ENCODE measurements around the gene OR1I1. TPM values are rescaled to one million over a fixed set of nuclear protein-coding genes. Genes with fewer than 3 reads are reported as not detected.
A peak's percentile ranks its signal among the peaks of the same experiment; 100 is the strongest.

OR1I1 gene, protein sequence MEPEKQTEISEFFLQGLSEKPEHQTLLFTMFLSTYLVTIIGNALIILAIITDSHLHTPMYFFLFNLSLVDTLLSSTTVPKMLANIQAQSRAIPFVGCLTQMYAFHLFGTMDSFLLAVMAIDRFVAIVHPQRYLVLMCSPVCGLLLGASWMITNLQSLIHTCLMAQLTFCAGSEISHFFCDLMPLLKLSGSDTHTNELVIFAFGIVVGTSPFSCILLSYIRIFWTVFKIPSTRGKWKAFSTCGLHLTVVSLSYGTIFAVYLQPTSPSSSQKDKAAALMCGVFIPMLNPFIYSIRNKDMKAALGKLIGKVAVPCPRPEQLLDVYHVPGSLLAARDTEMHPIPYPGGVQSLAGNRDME
- total RNA-seq (not detected), polyA plus RNA-seq (ENCODE audit: insufficient read depth in 1 of 8, insufficient read length in 8 of 8, low replicate concordance in 1 of 8) (under 1 TPM in 4 of 8 donors, not detected in 4; 0.04 to 0.19 (median 0.05) TPM)
- long read RNA-seq, donor 1: 0 reads
- long read RNA-seq, donor 2: 0 reads
- long read RNA-seq, donor 3: 0 reads
- long read RNA-seq, donor 4: 0 reads
- long read RNA-seq, donor 5: 0 reads
- long read RNA-seq, donor 6: 0 reads
- long read RNA-seq, donor 7: 0 reads
- long read RNA-seq, donor 8: 0 reads
- long read RNA-seq, donor 9: 0 reads
- long read RNA-seq, donor 10: 0 reads
- long read RNA-seq, donor 11: 0 reads

GRCh38 chr19:15081911-15082310, at the start of gene OR1I1:
Gene OR1I1, plus strand, starts transcription at chr19:15082211. Its CDS starts 4,855 bp downstream, at chr19:15087066.
- no peaks in the 10 kb centered on the region for H3K36me3 ChIP-seq (ENCODE audit: control insufficient read depth, insufficient read depth, low read length)
- H3K27me3 ChIP-seq (ENCODE audit: control insufficient read depth, insufficient read depth, low read length): peaks cover 8% of the 10 kb centered on the region
- 40% methylated on average over 1 of the region's 6 CpGs for WGBS (ENCODE audit: insufficient coverage)
- H3K27ac ChIP-seq (ENCODE audit: low read length): no peak within 1 kb of the TSS
- DNase-seq: no peak
- H3K9me3 ChIP-seq (replicated peaks; ENCODE audit: control insufficient read depth, low read depth, low read length): no peaks in the 10 kb centered on the region
- H3K4me1 ChIP-seq (ENCODE audit: control insufficient read depth, insufficient read depth, low read length): no peaks in the 10 kb centered on the region
- no peak within 1 kb of the TSS for H3K4me3 ChIP-seq (ENCODE audit: low read length)

GRCh38 chr19:15035795-15036311, 46.2 kb upstream of the OR1I1 start:
- no peak overlapping the region for H3K4me3 ChIP-seq (ENCODE audit: low read length)
- DNase-seq: no peak
- H3K4me1 ChIP-seq (ENCODE audit: control insufficient read depth, insufficient read depth, low read length): no peaks in the 10 kb centered on the region
- no peak overlapping the region for H3K27ac ChIP-seq (ENCODE audit: low read length)
- no peaks in the 10 kb centered on the region for H3K36me3 ChIP-seq (ENCODE audit: control insufficient read depth, insufficient read depth, low read length)
- no peaks in the 10 kb centered on the region for H3K9me3 ChIP-seq (replicated peaks; ENCODE audit: control insufficient read depth, low read depth, low read length)
- no CpG with 5 or more reads among the region's 1 CpG for WGBS (ENCODE audit: insufficient coverage)
- H3K27me3 ChIP-seq (ENCODE audit: control insufficient read depth, insufficient read depth, low read length): no peaks in the 10 kb centered on the region

DNA sequence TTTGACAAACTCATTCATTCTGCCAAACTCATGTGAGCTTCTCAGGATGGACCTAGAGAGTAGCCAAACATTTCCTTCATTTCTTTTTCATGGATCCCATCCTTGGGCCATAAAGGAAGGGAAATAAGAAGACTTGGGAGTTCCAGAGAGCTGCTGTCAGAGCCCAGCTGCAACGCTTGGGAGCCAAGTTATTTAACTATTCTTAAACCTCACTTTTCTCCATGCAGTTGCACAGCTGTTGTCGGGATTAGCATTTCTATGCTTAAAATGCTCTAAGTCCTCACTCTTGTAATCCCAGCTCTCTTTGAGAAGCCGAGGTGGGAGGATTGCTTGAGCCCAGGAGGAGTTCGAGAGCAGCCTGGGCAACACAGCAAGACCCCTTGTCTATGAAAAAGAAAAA, 44.4 kb upstream of the OR1I1 start:
- 33% methylated on average over 1 of the region's 4 CpGs for WGBS (ENCODE audit: insufficient coverage)
- no peaks in the 10 kb centered on the region for H3K9me3 ChIP-seq (replicated peaks; ENCODE audit: control insufficient read depth, low read depth, low read length)
- no peaks in the 10 kb centered on the region for H3K36me3 ChIP-seq (ENCODE audit: control insufficient read depth, insufficient read depth, low read length)
- H3K4me1 ChIP-seq (ENCODE audit: control insufficient read depth, insufficient read depth, low read length): no peaks in the 10 kb centered on the region
- no peak overlapping the region for H3K4me3 ChIP-seq (ENCODE audit: low read length)
- H3K27me3 ChIP-seq (ENCODE audit: control insufficient read depth, insufficient read depth, low read length): no peaks in the 10 kb centered on the region
- H3K27ac ChIP-seq (ENCODE audit: low read length): no peak overlapping the region
- DNase-seq: peak; percentile 98

GRCh38 chr19:15038294-15038693, 43.7 kb upstream of the OR1I1 start:
- 0% methylated on average over 1 of the region's 3 CpGs for WGBS (ENCODE audit: insufficient coverage)
- no peak overlapping the region for H3K27ac ChIP-seq (ENCODE audit: low read length)
- peak; percentile 98 for DNase-seq
- H3K27me3 ChIP-seq (ENCODE audit: control insufficient read depth, insufficient read depth, low read length): no peaks in the 10 kb centered on the region
- no peaks in the 10 kb centered on the region for H3K4me1 ChIP-seq (ENCODE audit: control insufficient read depth, insufficient read depth, low read length)
- no peak overlapping the region for H3K4me3 ChIP-seq (ENCODE audit: low read length)
- no peaks in the 10 kb centered on the region for H3K9me3 ChIP-seq (replicated peaks; ENCODE audit: control insufficient read depth, low read depth, low read length)
- H3K36me3 ChIP-seq (ENCODE audit: control insufficient read depth, insufficient read depth, low read length): no peaks in the 10 kb centered on the region

- no peaks in the 10 kb centered on the region for H3K27me3 ChIP-seq (ENCODE audit: control insufficient read depth, insufficient read depth, low read length)
- H3K36me3 ChIP-seq (ENCODE audit: control insufficient read depth, insufficient read depth, low read length): no peaks in the 10 kb centered on the region
- no peaks in the 10 kb centered on the region for H3K4me1 ChIP-seq (ENCODE audit: control insufficient read depth, insufficient read depth, low read length)
- no peak for DNase-seq
- no peaks in the 10 kb centered on the region for H3K9me3 ChIP-seq (replicated peaks; ENCODE audit: control insufficient read depth, low read depth, low read length)
- no peak overlapping the region for H3K4me3 ChIP-seq (ENCODE audit: low read length)
- 86% methylated on average over 1 of the region's 1 CpG for WGBS (ENCODE audit: insufficient coverage)
- no peak overlapping the region for H3K27ac ChIP-seq (ENCODE audit: low read length)
These were observed 40.0 kb upstream of the OR1I1 start for GRCh38 chr19:15042003-15042402.

GRCh38 chr19:15042826-15043225, 39.2 kb upstream of the OR1I1 start:
- Histone ChIP-seq H3K4me3 (ENCODE audit: low read length) (no peak overlapping the region), H3K36me3 (ENCODE audit: control insufficient read depth, insufficient read depth, low read length) (no peaks in the 10 kb centered on the region), H3K9me3 (replicated peaks; ENCODE audit: control insufficient read depth, low read depth, low read length) (no peaks in the 10 kb centered on the region), H3K27me3 (ENCODE audit: control insufficient read depth, insufficient read depth, low read length) (no peaks in the 10 kb centered on the region), H3K4me1 (ENCODE audit: control insufficient read depth, insufficient read depth, low read length) (no peaks in the 10 kb centered on the region), H3K27ac (ENCODE audit: low read length) (no peak overlapping the region)
- WGBS (ENCODE audit: insufficient coverage): 80% methylated on average over 1 of the region's 2 CpGs
- no peak for DNase-seq

DNA sequence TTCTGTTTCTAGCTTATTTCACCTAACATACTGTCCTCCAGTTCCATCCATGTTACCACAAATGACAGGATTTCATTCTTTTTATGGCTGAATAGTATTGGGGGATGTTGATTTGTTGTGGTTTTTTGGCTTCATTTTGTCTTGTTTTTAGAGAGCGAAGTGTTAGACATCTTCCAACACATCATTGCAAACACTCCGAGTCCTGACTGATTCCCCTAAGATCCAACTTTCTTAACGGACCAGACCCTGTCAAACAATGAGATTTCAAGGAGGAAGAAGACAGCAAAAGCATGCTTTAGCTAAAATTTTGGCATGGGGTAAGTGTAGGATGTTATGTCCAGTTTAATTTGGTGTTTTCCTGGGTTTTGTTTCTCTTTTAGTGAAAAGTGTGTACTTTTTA, 36.5 kb upstream of the OR1I1 start:
- Histone ChIP-seq H3K27me3 (ENCODE audit: control insufficient read depth, insufficient read depth, low read length) (no peaks in the 10 kb centered on the region), H3K4me3 (ENCODE audit: low read length) (no peak overlapping the region), H3K9me3 (replicated peaks; ENCODE audit: control insufficient read depth, low read depth, low read length) (no peaks in the 10 kb centered on the region), H3K36me3 (ENCODE audit: control insufficient read depth, insufficient read depth, low read length) (no peaks in the 10 kb centered on the region), H3K27ac (ENCODE audit: low read length) (no peak overlapping the region), H3K4me1 (ENCODE audit: control insufficient read depth, insufficient read depth, low read length) (no peaks in the 10 kb centered on the region)
- DNase-seq: peak; percentile 78
- WGBS (ENCODE audit: insufficient coverage): no CpG with 5 or more reads among the region's 3 CpGs

DNA sequence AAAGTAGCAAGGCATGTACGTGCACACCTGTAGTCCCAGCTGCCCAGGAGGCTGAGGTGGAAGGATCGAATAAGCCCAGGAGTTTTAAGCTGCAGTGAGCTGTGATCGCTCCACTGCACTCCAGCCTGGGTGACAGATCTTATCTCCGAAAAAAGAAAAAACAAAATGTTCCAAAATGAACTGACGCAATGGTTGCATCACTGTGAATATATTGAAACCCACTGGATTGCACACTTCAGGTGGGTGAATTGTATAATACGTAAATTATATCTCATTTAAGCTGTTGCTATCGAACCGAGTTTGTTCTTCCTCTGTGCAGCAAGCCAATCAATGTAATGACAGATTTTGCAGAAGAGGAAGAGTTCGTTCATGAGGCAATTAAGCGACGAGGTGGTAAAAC, 34.3 kb upstream of the OR1I1 start:
- no peak overlapping the region for H3K27ac ChIP-seq (ENCODE audit: low read length)
- DNase-seq: no peak
- no peaks in the 10 kb centered on the region for H3K9me3 ChIP-seq (replicated peaks; ENCODE audit: control insufficient read depth, low read depth, low read length)
- no peaks in the 10 kb centered on the region for H3K36me3 ChIP-seq (ENCODE audit: control insufficient read depth, insufficient read depth, low read length)
- H3K4me3 ChIP-seq (ENCODE audit: low read length): no peak overlapping the region
- WGBS (ENCODE audit: insufficient coverage): 82% methylated on average over 6 of the region's 11 CpGs
- no peaks in the 10 kb centered on the region for H3K27me3 ChIP-seq (ENCODE audit: control insufficient read depth, insufficient read depth, low read length)
- H3K4me1 ChIP-seq (ENCODE audit: control insufficient read depth, insufficient read depth, low read length): no peaks in the 10 kb centered on the region

DNA sequence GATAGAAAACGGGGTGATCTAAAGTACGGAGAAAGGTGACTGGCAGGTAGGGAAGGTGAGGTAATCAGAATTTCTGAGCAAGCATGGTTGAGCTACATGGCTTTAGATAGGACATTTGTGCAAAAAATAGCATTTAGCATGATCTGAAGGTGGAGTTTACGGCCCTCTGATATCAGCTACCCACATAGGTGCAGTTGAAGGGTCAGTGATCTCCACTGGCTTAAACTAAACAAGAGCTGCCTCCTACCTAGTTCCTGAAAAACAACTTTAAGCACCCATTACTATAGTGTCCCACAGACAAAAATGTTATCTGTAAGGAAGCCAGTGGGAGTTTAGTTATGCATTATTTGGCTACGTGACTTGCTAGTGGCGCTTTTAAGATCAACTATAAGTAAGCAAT, 33.9 kb upstream of the OR1I1 start:
- 65% methylated on average over 2 of the region's 5 CpGs for WGBS (ENCODE audit: insufficient coverage)
- Histone ChIP-seq H3K27ac (ENCODE audit: low read length) (no peak overlapping the region), H3K36me3 (ENCODE audit: control insufficient read depth, insufficient read depth, low read length) (no peaks in the 10 kb centered on the region), H3K27me3 (ENCODE audit: control insufficient read depth, insufficient read depth, low read length) (no peaks in the 10 kb centered on the region), H3K4me3 (ENCODE audit: low read length) (no peak overlapping the region), H3K9me3 (replicated peaks; ENCODE audit: control insufficient read depth, low read depth, low read length) (no peaks in the 10 kb centered on the region), H3K4me1 (ENCODE audit: control insufficient read depth, insufficient read depth, low read length) (no peaks in the 10 kb centered on the region)
- no peak for DNase-seq

- H3K27me3 ChIP-seq (ENCODE audit: control insufficient read depth, insufficient read depth, low read length): no peaks in the 10 kb centered on the region
- no peak within 1 kb of the TSS for H3K27ac ChIP-seq (ENCODE audit: low read length)
- no peaks in the 10 kb centered on the region for H3K9me3 ChIP-seq (replicated peaks; ENCODE audit: control insufficient read depth, low read depth, low read length)
- no peak for DNase-seq
- no peaks in the 10 kb centered on the region for H3K4me1 ChIP-seq (ENCODE audit: control insufficient read depth, insufficient read depth, low read length)
- no peak within 1 kb of the TSS for H3K4me3 ChIP-seq (ENCODE audit: low read length)
- WGBS (ENCODE audit: insufficient coverage): 90% methylated on average over 6 of the region's 11 CpGs
- no peaks in the 10 kb centered on the region for H3K36me3 ChIP-seq (ENCODE audit: control insufficient read depth, insufficient read depth, low read length)
These were observed 33.0 kb upstream of the OR1I1 start, which contains the start of gene CASP14 for GRCh38 chr19:15048885-15049541. Gene CASP14, plus strand, starts transcription at chr19:15049480. Its CDS starts 2,772 bp downstream, at chr19:15052252.

Data from muscle of leg (tissue), 16 donors.